GM19372 (cell line): ENCODE measurements around the gene IGIP.
A peak's percentile ranks its signal among the peaks of the same experiment; 100 is the strongest.
"Not testable (repeated sequence)": the region's sequence is repeated elsewhere in the genome, so short reads cannot be mapped to it uniquely, and the experiment has no call there.

Experiments
- ATAC-seq: cut with Tn5 transposase; IDR thresholded peaks from one replicate; pipeline ENCODE4 v1.9.1; 2021; ENCODE audit warnings: mild to moderate bottlenecking, low read depth, moderate library complexity; ENCODE audit not compliant: unreplicated experiment

Gene IGIP

GRCh38 chr5:140140435-140140834, 14.7 kb downstream of the IGIP start:
- ATAC-seq = no peak

DNA sequence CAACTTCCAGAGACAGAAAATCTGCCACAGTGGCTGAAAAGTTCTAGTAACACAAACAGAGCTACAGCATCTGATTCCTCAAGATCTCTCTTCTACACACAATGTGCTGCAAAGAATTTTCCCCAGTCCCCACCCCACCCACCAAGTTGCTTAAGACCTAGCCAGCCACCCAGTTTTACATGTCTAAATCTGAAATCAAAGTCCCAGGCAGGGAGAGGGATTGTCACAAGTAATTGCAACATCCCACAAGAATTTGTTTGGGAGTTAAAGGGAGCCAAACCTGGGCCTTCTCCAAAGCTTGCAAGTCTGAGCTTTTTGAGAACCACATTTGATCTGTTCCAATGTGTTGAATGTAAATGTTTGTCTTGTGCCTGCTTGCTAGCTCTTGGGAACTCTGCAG, 15.5 kb downstream of the IGIP start:
- no peak for ATAC-seq

GRCh38 chr5:140142246-140142645, 16.5 kb downstream of the IGIP start:
- no peak for ATAC-seq

DNA sequence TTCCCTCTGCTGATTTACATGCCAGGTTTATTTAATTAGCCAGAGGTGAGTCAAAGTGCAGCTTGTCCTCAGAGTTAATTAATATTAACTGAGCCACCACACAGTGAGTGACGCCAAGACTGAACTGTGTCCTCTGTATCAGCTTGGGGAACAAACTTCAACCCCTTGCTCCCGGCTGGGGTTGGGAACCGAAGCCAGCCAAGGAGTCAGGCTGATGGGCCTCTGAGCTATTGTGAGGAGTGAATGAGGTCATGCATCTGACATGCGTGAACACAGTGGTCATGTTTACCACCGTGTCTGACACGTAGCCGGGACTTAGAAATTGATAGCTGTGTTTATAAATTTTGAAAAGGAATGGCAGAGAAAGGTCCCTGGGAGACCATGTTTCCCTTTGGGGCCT, 17.1 kb downstream of the IGIP start:
- no peak for ATAC-seq

- ATAC-seq = no peak
Measured at GRCh38 chr5:140143521-140144258, 18.0 kb downstream of the IGIP start.

GRCh38 chr5:140145256-140145655, 19.5 kb downstream of the IGIP start:
- no peak for ATAC-seq

DNA sequence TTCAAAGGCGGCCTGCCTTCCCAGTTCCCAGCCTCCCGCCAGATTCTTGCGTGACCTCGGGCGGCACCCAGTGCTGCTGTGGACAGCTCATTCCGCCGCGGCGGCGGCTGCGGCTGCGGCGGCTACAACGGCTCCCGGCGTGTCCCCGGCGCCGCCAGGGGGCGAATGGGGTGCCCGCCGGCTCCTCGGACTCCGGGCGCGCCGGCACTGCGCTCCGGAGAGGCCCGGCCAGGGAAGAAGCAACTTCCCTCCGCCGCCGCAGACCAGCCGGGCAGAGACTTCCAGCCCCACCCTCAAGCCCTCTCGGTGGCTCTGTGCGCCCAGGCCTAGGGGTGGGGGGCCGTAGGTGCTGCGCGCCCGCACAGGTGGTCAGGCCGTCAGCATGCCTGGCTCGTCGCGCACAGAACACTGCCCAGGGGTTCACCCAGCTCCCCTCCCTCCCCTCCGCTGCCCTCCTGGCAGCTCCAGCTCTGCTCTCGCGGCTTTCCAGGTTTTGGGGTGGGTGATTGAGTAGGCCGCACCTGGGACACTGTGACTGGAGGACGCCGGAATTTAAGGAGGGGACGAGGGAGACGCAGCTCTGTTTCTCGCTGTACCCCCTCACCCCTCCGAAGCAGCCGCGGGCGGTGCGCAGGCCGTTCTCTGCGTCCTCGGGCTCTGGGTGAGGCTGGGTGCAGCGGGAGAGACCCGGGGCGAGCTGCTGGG, 20.2 kb downstream of the IGIP start:
- peak; percentile 68 for ATAC-seq

DNA sequence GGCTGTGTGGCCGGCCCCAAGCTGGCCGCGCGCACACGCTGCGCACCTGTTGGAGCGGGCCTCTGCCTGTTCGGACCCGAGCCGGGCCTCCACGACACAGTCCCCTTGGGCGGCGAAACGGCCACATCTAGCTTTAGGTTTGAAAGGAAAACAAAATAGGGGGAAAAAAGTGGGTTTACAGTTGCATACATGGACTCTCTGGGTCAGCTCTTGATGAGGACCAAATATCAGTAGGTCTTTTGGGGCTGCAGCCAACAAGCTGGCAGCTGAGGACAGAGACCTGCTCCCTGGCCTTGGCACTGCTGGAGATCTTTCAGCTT, 20.7 kb downstream of the IGIP start:
- ATAC-seq = no peak

DNA sequence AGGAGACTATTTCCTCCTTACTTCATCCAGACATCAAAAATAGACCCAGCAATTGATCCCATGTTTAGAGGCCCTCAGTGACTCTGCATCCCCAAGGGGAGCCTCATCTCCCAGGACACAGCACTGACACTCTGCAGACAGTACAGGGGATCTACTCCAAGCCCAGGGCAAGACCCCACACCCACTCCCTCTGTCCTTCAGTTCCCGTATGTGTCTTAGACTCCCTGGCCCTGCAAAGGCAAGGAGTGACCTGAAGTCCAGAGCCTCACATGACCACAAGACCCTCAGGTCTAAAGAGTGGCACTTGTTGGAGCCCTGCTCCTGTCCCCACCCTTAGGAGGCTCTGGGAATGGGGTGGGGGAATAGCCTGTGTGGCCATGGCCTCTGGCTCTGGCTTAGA, 21.7 kb downstream of the IGIP start:
- ATAC-seq = no peak

- no peak for ATAC-seq
Measured at GRCh38 chr5:140148508-140148907, 22.8 kb downstream of the IGIP start.

DNA sequence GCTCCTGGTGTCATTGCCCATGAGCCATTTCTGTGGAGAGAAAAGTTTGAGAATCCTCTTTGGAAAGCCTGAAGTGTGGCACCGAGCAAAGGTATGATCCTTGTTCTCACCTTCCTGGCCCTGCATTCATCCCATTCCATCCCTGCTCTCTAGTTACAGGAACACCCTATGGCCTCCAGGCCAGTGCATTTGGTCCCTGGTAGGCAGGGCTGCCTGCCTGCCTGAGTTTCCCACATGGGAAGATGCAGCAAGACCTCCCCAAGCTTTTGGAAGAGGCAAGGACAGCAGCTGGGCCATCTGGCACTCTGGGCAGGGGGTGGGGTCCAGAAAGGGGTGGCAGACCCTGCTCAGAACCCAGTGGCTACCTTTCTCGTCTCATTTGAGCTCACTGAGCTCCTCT, 24.5 kb downstream of the IGIP start:
- no peak for ATAC-seq

GRCh38 chr5:140151144-140152021, 25.6 kb downstream of the IGIP start:
- no peak for ATAC-seq

DNA sequence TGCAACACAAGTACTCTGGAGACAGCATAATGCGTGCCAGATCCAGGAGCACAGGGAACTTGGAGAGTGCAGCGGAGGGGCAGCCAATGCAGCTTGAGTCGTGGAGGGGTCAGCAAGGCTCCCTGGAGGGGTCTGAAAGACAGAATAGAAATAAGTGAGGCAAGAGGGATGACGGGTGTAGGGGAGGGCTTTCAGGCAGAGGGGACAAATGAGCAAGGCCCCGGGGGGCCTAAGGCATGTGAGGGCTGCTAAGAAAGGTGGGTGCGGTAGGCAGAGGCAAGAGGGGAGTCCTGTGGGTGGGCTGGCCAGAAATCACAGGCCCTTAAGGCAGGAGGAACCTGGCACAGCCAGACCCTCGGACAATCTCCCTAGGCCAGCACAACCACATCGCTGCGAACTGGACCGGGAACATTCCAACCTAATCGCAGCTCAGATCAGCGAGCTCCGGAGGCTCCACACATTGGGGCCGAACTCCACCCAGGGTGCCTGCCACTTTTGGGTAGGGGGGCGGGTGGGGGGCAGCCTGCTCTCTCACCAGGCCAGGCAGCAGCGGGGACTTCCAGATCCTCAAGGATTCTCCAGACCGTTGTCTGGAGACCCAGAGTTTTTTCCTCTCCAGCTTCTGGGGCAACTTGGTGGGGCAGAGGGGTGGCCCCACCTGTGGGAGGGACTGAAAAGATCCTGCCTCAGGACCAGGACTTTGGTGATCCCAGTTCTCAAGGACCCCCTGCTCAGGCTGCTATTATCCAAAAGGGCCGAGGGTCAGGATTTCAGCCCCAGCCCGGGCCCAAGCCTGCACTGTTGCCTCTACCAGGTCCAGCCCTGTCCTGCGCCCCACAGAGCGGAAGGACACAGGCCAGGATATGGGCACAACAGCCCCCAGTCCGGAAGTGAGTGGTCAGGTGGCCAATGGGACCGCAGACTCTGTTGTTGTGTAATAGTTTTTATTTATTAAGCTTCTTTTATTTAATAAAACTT, 26.6 kb downstream of the IGIP start:
- ATAC-seq = no peak

- no peak for ATAC-seq
Measured at GRCh38 chr5:140153255-140153654, 27.5 kb downstream of the IGIP start.

- ATAC-seq = no peak
Measured at GRCh38 chr5:140153905-140154304, 28.2 kb downstream of the IGIP start.

- ATAC-seq = not testable (repeated sequence)
Measured at GRCh38 chr5:140154710-140155381, 29.1 kb downstream of the IGIP start.

- ATAC-seq = peak; percentile 98
Measured at GRCh38 chr5:140157032-140157781, 31.5 kb downstream of the IGIP start.

- ATAC-seq = no peak
Measured at GRCh38 chr5:140159014-140159927, 33.5 kb downstream of the IGIP start.
